GM12878 (cell line): Measurements from ENCODE around the gene ETF1. TPM values are rescaled to one million over a fixed set of nuclear protein-coding genes. Genes with fewer than 3 reads are reported as not detected.

Experiments
- CEBPB ChIP-seq, 2 experiments: fragments of 150-350 bp in 1 of 2; IDR thresholded peaks; 2 replicates each; pipeline ENCODE4 v1.6.1; 2012 to 2014; ENCODE audit warnings: low read depth in 2 of 2, low read length in 2 of 2, borderline replicate concordance in 1 of 2, inconsistent platforms in 1 of 2
- IRF3 ChIP-seq: fragments of 450-650 bp; IDR thresholded peaks from 2 replicates; pipeline ENCODE4 v1.6.1; 2014; ENCODE audit warnings: mild to moderate bottlenecking
- MLLT1 ChIP-seq: fragments of 450-650 bp; IDR thresholded peaks from 2 replicates; pipeline ENCODE4 v1.6.1; 2016; ENCODE audit warnings: mild to moderate bottlenecking
- PML ChIP-seq: IDR thresholded peaks from 2 replicates; pipeline ENCODE4 v1.6.1; 2012; ENCODE audit warnings: low read length, inconsistent platforms
- ZBTB4 ChIP-seq: fragments of 450-650 bp; formaldehyde crosslinking; IDR thresholded peaks from 2 replicates; pipeline ENCODE4 v1.4.0; 2022; ENCODE audit warnings: mild to moderate bottlenecking, moderate library complexity
- ZNF217 ChIP-seq: fragments of 450-650 bp; IDR thresholded peaks from 2 replicates; pipeline ENCODE4 v1.6.1; 2017; ENCODE audit warnings: antibody characterized with exemption, mild to moderate bottlenecking
- polyA plus RNA-seq, 11 experiments: library from polyadenylated mRNA; depleted of rRNA in 4 of 11; unstranded in 6 of 11; stranded (reverse) in 5 of 11; fragments of >200 nt; fragmentation: Nextera tagmentation in 4 of 11; fragmentation: Illumina TruSeq in 1 of 11; extraction: Ambion mirVana in 4 of 11; extraction: Trizol in 1 of 11; gene quantifications; 1 replicate in 1 of 11; 2 replicates in 10 of 11; pipeline versions ENCODE4 v1.2.1 to v1.2.3, GENCODE V29; 2011 to 2016; ENCODE audit warnings: inconsistent platforms in 2 of 11, missing spikeins in 2 of 11, low read depth in 1 of 11
- total RNA-seq, 4 experiments: library from RNA; depleted of rRNA in 3 of 4; stranded (reverse); fragments of >200 nt in 3 of 4; fragmentation: Illumina TruSeq in 1 of 4; extraction: Trizol in 1 of 4; gene quantifications; 2 replicates each; pipeline versions ENCODE4 v1.2.1 to v1.2.3, GENCODE V29; 2013 to 2021

ETF1 gene
- total and polyA plus RNA-seq, 10 of the 15 experiments (the other 5 are each of a cell fraction or from before 2014, with no cell fraction given) = 29.8 to 145 (median 108) TPM

- TF ChIP-seq ZBTB4 = no peak
- TF ChIP-seq IRF3 = no peak
- no peak for TF ChIP-seq CEBPB (IDR thresholded peaks at IDR 0.05; ENCODE audit: borderline replicate concordance in 1 of 2, low read depth in 2 of 2, low read length in 2 of 2)
- peak; percentile 33; the same call in 1 of the 2 replicates for TF ChIP-seq MLLT1
- TF ChIP-seq PML = no peak
- no peak for TF ChIP-seq ZNF217
Observed at GRCh38 chr5:138468133-138468965, 74.7 kb downstream of the ETF1 start (continued).
